GM13977 (cell line): ENCODE data around the gene SEMA3B.

ENCODE experiments used
- DNase-seq: peaks from one replicate; pipeline ENCODE4 v3.0.0; 2012; ENCODE audit warnings: low spot score
- CTCF ChIP-seq: IDR thresholded peaks from 2 replicates; pipeline ENCODE4 v1.5.1; 2012; ENCODE audit warnings: mild to moderate bottlenecking, control low read depth; ENCODE audit not compliant: insufficient read depth; ENCODE audit errors: extremely low read depth, missing control alignments
- in situ Hi-C: fragments of 300-500 bp; cut with MboI; formaldehyde crosslinking; loops from one replicate; pipeline ENCODE4 v1.12.0; 2022; ENCODE audit warnings: low sequenced_read_pairs, low pct_unique_long_range_greater_than_20kb, mixed read lengths, inconsistent platforms; ENCODE audit not compliant: unreplicated experiment

Gene SEMA3B

GRCh38 chr3:50237133-50237651 lies 31.8 kb upstream of the SEMA3B start:
- in situ Hi-C loops: no loop called here
- no peak for TF ChIP-seq CTCF
- peak; percentile 45 for DNase-seq

- in situ Hi-C loops: no loop called here
- TF ChIP-seq CTCF: no peak
- DNase-seq: peak; percentile 90
These were observed 31.0 kb upstream of the SEMA3B start for GRCh38 chr3:50237754-50238548.

GRCh38 chr3:50238549-50239026 lies 30.4 kb upstream of the SEMA3B start:
- no peak for TF ChIP-seq CTCF
- in situ Hi-C loops: no loop called here
- DNase-seq: no peak

DNA sequence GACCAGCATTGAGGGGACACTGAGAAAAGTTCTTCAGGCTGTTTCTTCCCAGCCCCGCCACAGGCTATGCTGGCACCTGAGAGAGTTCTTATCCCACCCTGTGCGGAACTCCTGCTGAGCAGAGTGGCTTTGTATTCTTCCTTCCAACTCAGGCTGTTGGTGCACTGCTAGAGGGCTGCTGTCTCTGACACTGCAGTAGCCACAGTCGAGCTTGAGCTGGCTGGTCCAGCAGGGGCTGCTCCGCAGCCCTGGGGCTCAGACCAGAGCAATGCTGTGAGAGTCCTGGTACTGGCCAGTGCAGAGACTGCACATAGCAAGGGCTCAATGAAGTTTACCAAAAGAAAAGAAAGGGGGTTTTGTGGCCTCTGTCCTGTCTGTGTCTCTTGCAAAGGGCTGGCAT lies 29.3 kb upstream of the SEMA3B start:
- TF ChIP-seq CTCF: no peak
- in situ Hi-C loops: no loop called here
- DNase-seq: no peak

- no peak for DNase-seq
- in situ Hi-C loops: no loop called here
- TF ChIP-seq CTCF: no peak
These were observed 27.8 kb upstream of the SEMA3B start for GRCh38 chr3:50241163-50241562.

DNA sequence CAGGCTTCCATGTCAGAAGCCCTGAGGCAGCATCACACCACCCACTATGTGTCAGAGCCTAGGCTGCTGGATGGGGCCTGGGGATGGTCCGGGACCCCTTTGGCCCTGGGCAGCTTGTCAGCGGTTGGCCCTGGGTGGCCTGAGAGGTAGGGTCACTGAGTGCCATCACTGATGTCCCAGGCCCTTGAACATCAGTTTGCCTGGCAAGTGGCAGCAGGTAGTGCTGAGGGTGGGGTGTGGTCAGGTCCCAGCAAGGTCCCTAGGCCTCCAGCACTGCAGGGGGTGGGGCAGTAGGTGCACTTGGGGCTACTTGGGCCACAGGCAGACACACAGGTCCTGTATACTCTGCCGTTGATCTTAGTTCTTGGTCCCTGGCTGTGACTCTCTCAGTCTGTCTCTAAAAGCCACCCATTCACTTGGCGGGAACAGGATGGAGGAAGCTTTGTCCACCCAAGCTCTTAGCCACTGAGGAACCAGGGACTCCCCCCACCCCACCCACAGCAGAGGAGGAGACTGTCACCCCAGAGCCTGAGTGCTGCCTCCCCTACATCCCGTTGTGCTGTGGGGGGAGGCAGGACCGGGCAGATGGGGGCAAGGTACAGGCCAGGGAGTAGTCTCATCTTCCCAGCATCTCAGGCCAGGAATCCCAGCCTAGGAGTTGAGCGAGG lies 27.1 kb upstream of the SEMA3B start:
- no peak for TF ChIP-seq CTCF
- no peak for DNase-seq
- in situ Hi-C loops: no loop called here
